HEK293 (cell line): ENCODE data around the gene ZNF280B.

ENCODE experiments used
- CTCF ChIA-PET: fragments of 350-600 bp; formaldehyde crosslinking; extraction: SDS; loops from one replicate; lab custom pipeline; 2021; ENCODE audit warnings: antibody characterized with exemption; lab: Yijun Ruan, JAX
- POLR2A ChIA-PET: fragments of 300-600 bp; formaldehyde crosslinking; extraction: SDS; loops from one replicate; lab custom pipeline; 2020; ENCODE audit warnings: antibody characterized with exemption, inconsistent platforms; lab: Yijun Ruan, JAX
- H3K27ac ChIP-seq: fragments of 200-500 bp; sonication (Bioruptor generic); 2 replicates; pipeline ENCODE4 v1.5.1; 2014; ENCODE audit warnings: low read depth, low read length, control low read depth, inconsistent platforms; ENCODE audit errors: extremely low read depth
- H3K36me3 ChIP-seq, 2 experiments: fragments of 200-500 bp in 1 of 2; sonication (Bioruptor generic) in 1 of 2; 1 replicate in 1 of 2; 2 replicates in 1 of 2; pipeline ENCODE4 v1.5.1; 2014 to 2017; ENCODE audit warnings: inconsistent platforms in 2 of 2, low read length in 2 of 2; ENCODE audit not compliant: control insufficient read depth in 2 of 2, insufficient read depth in 1 of 2
- H3K4me1 ChIP-seq: fragments of 200-500 bp; sonication (Bioruptor generic); 2 replicates; pipeline ENCODE4 v1.5.1; 2014; ENCODE audit warnings: mild to moderate bottlenecking, low read length, inconsistent platforms; ENCODE audit not compliant: control insufficient read depth, insufficient read depth
- H3K4me3 ChIP-seq: 2 replicates; pipeline ENCODE4 v1.5.1; 2011; ENCODE audit warnings: low read depth, mild to moderate bottlenecking, control low read depth, low read length, moderate library complexity
- H3K9me3 ChIP-seq: fragments of 200-500 bp; sonication (Bioruptor generic); 2 replicates; pipeline ENCODE4 v1.5.1; 2014; ENCODE audit warnings: low read depth, low read length, inconsistent platforms; ENCODE audit not compliant: control insufficient read depth, insufficient read depth
- KLF16 ChIP-seq: fragments of 450-650 bp; formaldehyde crosslinking; IDR thresholded peaks from 2 replicates; pipeline ENCODE4 v1.5.1; 2017; ENCODE audit warnings: missing biosample characterization, missing genetic modification characterization
- PRDM10 ChIP-seq: fragments of 450-650 bp; formaldehyde crosslinking; IDR thresholded peaks from 2 replicates; pipeline ENCODE4 v1.5.1; 2016; ENCODE audit warnings: missing biosample characterization, missing genetic modification characterization
- SALL2 ChIP-seq: fragments of 450-650 bp; formaldehyde crosslinking; IDR thresholded peaks from 2 replicates; pipeline ENCODE4 v1.5.0; 2017; ENCODE audit warnings: missing biosample characterization, mild to moderate bottlenecking, missing genetic modification characterization, borderline replicate concordance
- WT1 ChIP-seq: fragments of 450-650 bp; formaldehyde crosslinking; IDR thresholded peaks from 2 replicates; pipeline ENCODE4 v1.5.1; 2016; ENCODE audit warnings: missing biosample characterization, missing genetic modification characterization
- ZFP69B ChIP-seq: fragments of 450-650 bp; formaldehyde crosslinking; IDR thresholded peaks from 2 replicates; pipeline ENCODE4 v1.5.1; 2016; ENCODE audit warnings: missing biosample characterization, missing genetic modification characterization
- ZNF133 ChIP-seq: fragments of 450-650 bp; formaldehyde crosslinking; IDR thresholded peaks from 2 replicates; pipeline ENCODE4 v1.5.1; 2016; ENCODE audit warnings: missing biosample characterization, missing genetic modification characterization
- ZNF18 ChIP-seq: fragments of 450-650 bp; formaldehyde crosslinking; IDR thresholded peaks from 2 replicates; pipeline ENCODE4 v1.5.1; 2016; ENCODE audit warnings: missing biosample characterization, missing genetic modification characterization
- ZNF184 ChIP-seq: fragments of 450-650 bp; IDR thresholded peaks from 2 replicates; pipeline ENCODE4 v1.5.1; 2018; ENCODE audit warnings: missing biosample characterization, mild to moderate bottlenecking, missing genetic modification characterization
- ZNF341 ChIP-seq: fragments of 450-650 bp; formaldehyde crosslinking; IDR thresholded peaks from 2 replicates; pipeline ENCODE4; 2016; ENCODE audit warnings: low read depth, missing biosample characterization, missing genetic modification characterization
- ZNF362 ChIP-seq: fragments of 450-650 bp; formaldehyde crosslinking; IDR thresholded peaks from 2 replicates; pipeline ENCODE4 v1.5.1; 2016; ENCODE audit warnings: missing biosample characterization, missing genetic modification characterization
- ZNF473 ChIP-seq: fragments of 450-650 bp; formaldehyde crosslinking; IDR thresholded peaks from 2 replicates; pipeline ENCODE4 v1.5.1; 2017; ENCODE audit warnings: missing biosample characterization, missing genetic modification characterization
- ZNF610 ChIP-seq: fragments of 450-650 bp; formaldehyde crosslinking; IDR thresholded peaks from 2 replicates; pipeline ENCODE4 v1.5.1; 2016; ENCODE audit warnings: missing biosample characterization, missing genetic modification characterization, borderline replicate concordance
- ZNF624 ChIP-seq: fragments of 450-650 bp; formaldehyde crosslinking; IDR thresholded peaks from 2 replicates; pipeline ENCODE4 v1.5.1; 2017; ENCODE audit warnings: missing biosample characterization, missing genetic modification characterization
- ZNF692 ChIP-seq: fragments of 450-650 bp; formaldehyde crosslinking; IDR thresholded peaks from 2 replicates; pipeline ENCODE4 v1.5.1; 2016; ENCODE audit warnings: missing biosample characterization, missing genetic modification characterization
- ZNF843 ChIP-seq: fragments of 450-650 bp; formaldehyde crosslinking; IDR thresholded peaks from 2 replicates; pipeline ENCODE4 v1.5.1; 2016; ENCODE audit warnings: missing biosample characterization, missing genetic modification characterization

Gene ZNF280B

GRCh38 chr22:22554587-22555284 lies 46.2 kb upstream of the ZNF280B start (continued):
- no peak for TF ChIP-seq SALL2 (tag by site-specific recombination)
- TF ChIP-seq ZNF18 (tag by site-specific recombination): no peak

GRCh38 chr22:22553735-22554586 lies 45.4 kb upstream of the ZNF280B start:
- Histone ChIP-seq H3K27ac (no peak overlapping the region), H3K4me1 (no peaks in the 10 kb centered on the region), H3K9me3 (no peaks in the 10 kb centered on the region), H3K4me3 (no peak overlapping the region), H3K36me3 (peaks cover 0 to 19% of the 10 kb centered on the region in 2 experiments; a peak in 1 of 3 replicates)
- ChIA-PET POLR2A (interaction anchor here (1.6 kb wide), 1 partner anchor 45 kb away, joined by 3 read pairs; no protein-coding TSS in a partner anchor), CTCF (interaction anchor here (0.6 to 1.6 kb wide), 10 partner anchors 9 to 353 kb away, joined by 3 to 8 read pairs (median 4); no protein-coding TSS in a partner anchor)
- no peak for TF ChIP-seq ZNF610
- TF ChIP-seq ZNF362 (tag by site-specific recombination): no peak
- no peak for TF ChIP-seq ZNF843
- no peak for TF ChIP-seq ZNF473
- no peak for TF ChIP-seq ZNF692 (tag by site-specific recombination)
- TF ChIP-seq PRDM10 (tag by site-specific recombination): no peak
- no peak for TF ChIP-seq ZNF133 (tag by site-specific recombination)
- TF ChIP-seq KLF16 (tag by site-specific recombination): no peak
- no peak for TF ChIP-seq ZNF184 (tag by site-specific recombination)
- no peak for TF ChIP-seq WT1 (tag by site-specific recombination)
- TF ChIP-seq ZNF624 (tag by site-specific recombination): no peak
- TF ChIP-seq ZFP69B (tag by site-specific recombination): no peak
- TF ChIP-seq ZNF341: no peak
